GM06990 (cell line): ENCODE results near the gene SYT12.

Experiments used
- DNase-seq: peaks from one replicate; pipeline ENCODE4 v3.0.0-alpha.2; 2011; ENCODE audit not compliant: insufficient read length; ENCODE audit errors: extremely low read depth
- H3K27me3 ChIP-seq: replicated peaks from 2 replicates; pipeline ENCODE4 v1.6.0; 2011; ENCODE audit warnings: low read length; ENCODE audit not compliant: control insufficient read depth, insufficient read depth
- H3K36me3 ChIP-seq: 2 replicates; pipeline ENCODE4 v1.5.1; 2011; ENCODE audit warnings: low read length; ENCODE audit not compliant: control insufficient read depth, insufficient read depth
- H3K4me3 ChIP-seq: replicated peaks from 2 replicates; pipeline ENCODE4 v1.5.1; 2011; ENCODE audit warnings: low read depth, mild to moderate bottlenecking, control low read depth, low read length
- TF ChIP-seq, protein P1 (sequence below): IDR thresholded peaks from 2 replicates; pipeline ENCODE4 v1.5.1; 2011; ENCODE audit warnings: low read length, control low read depth, mild to moderate bottlenecking, inconsistent platforms; ENCODE audit not compliant: insufficient read depth, poor library complexity, severe bottlenecking

Gene SYT12, protein sequence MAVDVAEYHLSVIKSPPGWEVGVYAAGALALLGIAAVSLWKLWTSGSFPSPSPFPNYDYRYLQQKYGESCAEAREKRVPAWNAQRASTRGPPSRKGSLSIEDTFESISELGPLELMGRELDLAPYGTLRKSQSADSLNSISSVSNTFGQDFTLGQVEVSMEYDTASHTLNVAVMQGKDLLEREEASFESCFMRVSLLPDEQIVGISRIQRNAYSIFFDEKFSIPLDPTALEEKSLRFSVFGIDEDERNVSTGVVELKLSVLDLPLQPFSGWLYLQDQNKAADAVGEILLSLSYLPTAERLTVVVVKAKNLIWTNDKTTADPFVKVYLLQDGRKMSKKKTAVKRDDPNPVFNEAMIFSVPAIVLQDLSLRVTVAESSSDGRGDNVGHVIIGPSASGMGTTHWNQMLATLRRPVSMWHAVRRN

DNA sequence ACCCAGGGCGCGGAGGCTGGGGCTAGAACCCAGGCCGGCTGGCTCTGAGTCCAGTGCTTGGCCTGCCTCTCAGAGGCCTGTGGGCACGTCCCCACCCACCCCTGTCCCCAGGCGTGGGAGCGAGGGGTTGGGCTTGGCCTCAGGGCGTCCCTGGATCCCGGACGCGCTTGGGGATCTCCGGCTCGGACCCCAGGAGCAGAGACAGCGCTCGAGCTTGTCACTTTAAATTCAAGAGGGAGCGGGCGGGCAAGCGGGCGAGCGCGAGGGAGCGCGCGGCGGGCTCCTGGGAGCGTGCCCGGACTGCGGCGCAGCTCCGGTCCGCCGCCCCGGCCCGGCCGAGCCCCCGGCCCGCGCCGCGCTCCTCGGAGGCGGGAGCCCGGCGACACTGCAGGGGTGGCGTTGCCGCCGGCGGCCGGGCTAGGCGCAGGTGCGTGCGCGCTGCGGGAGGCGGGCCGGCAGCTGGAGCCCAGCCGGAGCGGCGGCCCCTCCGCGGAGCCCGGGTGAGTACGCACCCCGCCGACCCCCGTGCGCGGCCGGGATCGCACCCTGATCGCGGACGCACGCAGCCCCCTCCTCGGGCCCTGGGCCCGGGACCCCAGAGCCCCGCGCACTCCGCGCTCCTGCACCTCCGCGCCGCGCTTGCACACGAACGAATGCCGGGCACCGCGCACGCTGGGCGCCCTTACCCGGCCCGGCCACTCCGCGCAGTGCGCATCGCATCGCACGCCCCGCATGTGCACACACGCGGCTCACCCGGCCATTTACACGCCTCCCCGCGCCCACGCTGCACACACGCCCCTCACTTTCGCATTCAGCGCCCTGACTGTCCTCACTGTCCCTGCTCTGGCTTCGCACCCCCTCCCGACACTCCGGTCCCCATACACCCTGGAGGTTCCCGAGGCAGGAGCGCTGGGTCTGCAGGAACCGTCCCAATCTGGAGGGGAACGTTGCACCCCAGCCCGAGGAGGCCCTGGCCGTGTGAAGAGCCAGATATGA is at the start of gene SYT12:
Gene SYT12 (plus strand): TSS at position 174 of the 996 bp plus-strand sequence. CDS start 7,011 bp downstream, outside the sequence.
- no peaks in the 10 kb centered on the region for H3K27me3 ChIP-seq
- H3K36me3 ChIP-seq: no peaks in the 10 kb centered on the region
- no peak within 1 kb of the TSS for H3K4me3 ChIP-seq
- TF ChIP-seq, protein P1, sequence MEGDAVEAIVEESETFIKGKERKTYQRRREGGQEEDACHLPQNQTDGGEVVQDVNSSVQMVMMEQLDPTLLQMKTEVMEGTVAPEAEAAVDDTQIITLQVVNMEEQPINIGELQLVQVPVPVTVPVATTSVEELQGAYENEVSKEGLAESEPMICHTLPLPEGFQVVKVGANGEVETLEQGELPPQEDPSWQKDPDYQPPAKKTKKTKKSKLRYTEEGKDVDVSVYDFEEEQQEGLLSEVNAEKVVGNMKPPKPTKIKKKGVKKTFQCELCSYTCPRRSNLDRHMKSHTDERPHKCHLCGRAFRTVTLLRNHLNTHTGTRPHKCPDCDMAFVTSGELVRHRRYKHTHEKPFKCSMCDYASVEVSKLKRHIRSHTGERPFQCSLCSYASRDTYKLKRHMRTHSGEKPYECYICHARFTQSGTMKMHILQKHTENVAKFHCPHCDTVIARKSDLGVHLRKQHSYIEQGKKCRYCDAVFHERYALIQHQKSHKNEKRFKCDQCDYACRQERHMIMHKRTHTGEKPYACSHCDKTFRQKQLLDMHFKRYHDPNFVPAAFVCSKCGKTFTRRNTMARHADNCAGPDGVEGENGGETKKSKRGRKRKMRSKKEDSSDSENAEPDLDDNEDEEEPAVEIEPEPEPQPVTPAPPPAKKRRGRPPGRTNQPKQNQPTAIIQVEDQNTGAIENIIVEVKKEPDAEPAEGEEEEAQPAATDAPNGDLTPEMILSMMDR: no peak
- DNase-seq: no peak

DNA sequence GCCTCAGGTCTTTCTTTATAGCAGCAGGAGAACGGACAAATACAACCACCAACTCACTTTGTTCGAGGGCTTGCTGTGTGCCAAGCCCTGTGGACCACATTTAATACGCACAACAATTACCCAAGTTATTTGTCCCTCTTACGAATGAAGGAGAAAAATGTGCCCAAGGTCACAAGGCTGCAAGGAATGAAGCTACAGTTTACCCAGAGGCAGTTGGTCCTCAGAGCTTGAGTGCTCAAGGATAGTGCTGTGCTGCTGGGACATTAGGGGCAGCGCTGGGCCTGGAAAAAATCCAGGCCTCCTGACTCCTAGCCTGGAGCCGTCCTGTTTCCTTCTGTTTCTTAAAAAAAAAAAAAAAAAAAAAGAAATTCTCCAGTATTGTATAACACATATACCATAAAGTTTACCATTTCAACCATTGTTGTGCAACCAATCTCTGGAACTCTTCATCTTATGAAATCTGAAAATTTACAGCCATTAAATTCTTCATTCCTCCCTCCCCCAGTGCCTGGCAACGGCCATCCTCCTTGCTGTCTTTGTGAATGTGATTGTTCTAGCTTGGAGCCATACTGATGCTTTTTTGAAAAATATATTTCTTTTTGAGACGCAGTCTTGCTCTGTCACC is 48.9 kb upstream of the SYT12 start:
- TF ChIP-seq, protein P1: no peak
- H3K4me3 ChIP-seq: no peak overlapping the region
- DNase-seq: no peak

DNA sequence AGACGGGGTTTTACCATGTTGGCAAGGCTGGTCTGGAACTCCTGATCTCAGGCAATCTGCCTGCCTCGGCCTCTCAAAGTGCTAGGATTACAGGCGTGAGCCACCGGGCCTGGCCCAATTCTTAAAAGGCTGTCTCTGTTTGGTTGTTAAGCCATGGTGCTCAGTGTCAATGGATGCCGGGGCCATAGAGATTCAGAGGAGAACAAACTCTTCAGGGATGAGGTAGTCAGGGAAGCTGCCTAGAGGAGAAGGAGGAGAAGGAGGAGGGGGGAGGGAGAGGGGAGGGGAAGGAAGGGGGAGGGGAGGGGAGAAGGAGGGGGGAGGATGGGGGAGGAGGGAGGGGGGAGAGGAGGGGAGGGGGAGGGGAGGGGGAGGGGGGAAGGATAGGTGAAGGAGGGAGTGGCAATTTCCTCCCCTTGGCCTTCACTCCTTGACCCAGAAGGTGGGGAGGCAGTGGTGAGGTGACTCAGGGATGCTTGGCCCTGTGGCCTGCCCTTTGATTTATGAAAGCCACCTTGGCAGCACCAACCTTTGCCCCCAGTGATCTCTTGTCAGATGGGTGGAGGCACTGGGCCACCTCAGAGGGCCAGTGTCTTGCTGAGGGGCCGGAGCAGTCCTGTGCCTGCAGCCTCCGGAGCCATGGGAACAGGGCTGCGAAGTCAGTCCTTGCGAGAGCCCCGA is 48.1 kb upstream of the SYT12 start, which contains the start of gene C11orf86:
Gene C11orf86 (plus strand): TSS at position 581 of the 681 bp plus-strand sequence. CDS start 59 bp downstream, at position 640.
- DNase-seq: no peak

More for the DNA sequence above, 48.9 kb upstream of the SYT12 start:
- Histone ChIP-seq H3K36me3 (no peaks in the 10 kb centered on the region), H3K27me3 (no peaks in the 10 kb centered on the region; the same call in 1 of the 2 replicates)

DNA sequence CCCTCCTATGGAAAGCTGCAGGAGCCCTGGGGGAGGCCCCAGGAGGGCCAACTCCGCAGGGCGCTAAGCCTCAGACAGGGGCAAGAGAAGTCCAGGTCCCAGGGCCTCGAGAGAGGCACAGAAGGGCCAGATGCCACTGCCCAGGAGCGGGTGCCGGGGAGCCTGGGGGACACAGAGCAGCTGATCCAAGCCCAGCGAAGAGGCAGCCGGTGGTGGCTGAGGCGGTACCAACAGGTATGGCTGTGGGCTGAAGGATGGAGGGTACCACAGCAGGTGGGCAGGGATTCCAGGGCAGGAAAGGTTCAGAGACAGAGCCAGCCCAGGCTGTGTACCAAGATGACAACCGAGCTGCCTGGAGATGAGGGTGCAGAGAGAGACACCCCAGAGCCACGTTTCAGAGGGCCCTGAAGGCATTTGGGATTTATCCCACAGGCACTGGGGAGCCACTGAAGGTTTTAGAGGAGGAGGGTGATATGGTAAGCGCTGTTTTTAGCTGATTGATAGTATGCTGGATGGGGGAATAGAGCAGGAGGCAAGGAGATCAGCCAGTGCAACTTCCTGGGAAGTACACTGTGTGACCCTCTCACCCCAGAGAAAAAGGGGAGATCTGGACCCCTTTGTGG is 47.4 kb upstream of the SYT12 start:
- H3K36me3 ChIP-seq: no peaks in the 10 kb centered on the region
- TF ChIP-seq, protein P1: no peak
- H3K27me3 ChIP-seq: no peaks in the 10 kb centered on the region; the same call in 1 of the 2 replicates
- no peak for DNase-seq
- H3K4me3 ChIP-seq: no peak overlapping the region

More for the DNA sequence above, 48.1 kb upstream of the SYT12 start, which contains the start of gene C11orf86:
- H3K27me3 ChIP-seq: no peaks in the 10 kb centered on the region; the same call in 1 of the 2 replicates
- no peak within 1 kb of the TSS for H3K4me3 ChIP-seq
- TF ChIP-seq, protein P1: no peak
- no peaks in the 10 kb centered on the region for H3K36me3 ChIP-seq
